NCI-H1048 (cell line): Measurements from ENCODE around the gene ATG12.
"Not testable (repeated sequence)": the region's sequence is repeated elsewhere in the genome, so short reads cannot be mapped to it uniquely, and the experiment has no call there.

Source experiments
- DNase-seq: peaks from one replicate; lab custom pipeline; 2025; lab: John Stamatoyannopoulos, UW

ATG12 gene

DNA sequence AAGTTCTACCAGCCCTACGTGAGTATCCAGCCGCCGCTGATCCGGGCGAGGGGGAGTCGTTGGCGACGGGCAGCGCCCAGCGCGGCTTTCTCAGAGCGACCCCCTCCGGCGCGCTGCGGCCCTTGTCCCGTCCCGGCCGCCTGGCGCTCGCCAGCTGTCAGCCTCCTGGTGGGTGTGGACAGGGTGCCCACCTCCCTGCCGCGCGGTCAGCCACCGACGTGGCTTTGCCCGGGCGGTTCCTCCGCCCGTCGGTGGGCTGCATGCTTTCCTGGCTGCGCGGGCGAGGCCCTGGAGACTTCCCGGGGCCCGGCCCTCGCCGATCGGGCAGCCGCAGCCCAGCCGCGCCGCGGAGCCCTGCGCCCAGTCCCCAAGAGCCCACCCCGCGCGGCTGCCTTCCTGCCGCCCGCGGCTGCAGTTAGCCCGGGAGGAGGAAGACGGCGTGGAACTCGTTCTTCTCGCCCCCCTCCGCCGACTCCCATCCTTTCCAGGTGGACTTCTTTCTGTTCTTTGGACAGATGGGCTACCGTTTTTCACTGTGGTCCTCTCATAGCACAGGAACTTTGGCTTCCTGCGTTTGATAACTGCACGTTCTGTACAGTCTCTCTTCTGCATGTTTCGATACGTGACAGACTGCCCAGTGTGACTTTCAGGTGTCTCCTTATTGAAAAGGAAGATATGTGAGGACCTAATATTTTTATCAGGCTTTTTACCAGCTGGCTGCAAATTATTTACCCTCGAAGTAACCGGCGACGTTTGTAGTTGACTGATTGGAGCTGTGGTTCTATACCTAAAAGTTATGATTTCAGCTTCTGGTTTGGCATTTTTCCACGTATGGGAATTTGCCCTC lies 947 bp upstream of the ATG12 start:
- DNase-seq = no peak

DNA sequence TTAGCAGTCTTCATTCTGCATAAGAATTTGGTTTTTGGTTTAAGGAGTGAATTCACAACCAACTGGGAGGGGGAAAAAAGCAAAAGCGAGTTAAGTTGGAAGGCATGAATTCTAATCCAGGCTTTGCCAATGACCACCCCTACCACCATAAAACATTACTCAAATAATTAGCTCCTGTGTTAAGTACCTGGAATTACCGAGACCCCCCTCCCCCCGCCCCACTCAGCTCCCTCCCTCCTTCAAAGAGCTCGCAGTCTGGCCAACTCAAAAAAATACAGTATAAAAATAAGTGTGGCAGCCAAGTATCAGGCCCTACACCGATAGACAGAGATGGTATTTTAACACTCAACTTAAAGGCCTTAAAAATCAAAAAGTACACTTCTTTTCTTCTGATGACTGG lies 492 bp downstream of the ATG12 start:
- DNase-seq = no peak

DNA sequence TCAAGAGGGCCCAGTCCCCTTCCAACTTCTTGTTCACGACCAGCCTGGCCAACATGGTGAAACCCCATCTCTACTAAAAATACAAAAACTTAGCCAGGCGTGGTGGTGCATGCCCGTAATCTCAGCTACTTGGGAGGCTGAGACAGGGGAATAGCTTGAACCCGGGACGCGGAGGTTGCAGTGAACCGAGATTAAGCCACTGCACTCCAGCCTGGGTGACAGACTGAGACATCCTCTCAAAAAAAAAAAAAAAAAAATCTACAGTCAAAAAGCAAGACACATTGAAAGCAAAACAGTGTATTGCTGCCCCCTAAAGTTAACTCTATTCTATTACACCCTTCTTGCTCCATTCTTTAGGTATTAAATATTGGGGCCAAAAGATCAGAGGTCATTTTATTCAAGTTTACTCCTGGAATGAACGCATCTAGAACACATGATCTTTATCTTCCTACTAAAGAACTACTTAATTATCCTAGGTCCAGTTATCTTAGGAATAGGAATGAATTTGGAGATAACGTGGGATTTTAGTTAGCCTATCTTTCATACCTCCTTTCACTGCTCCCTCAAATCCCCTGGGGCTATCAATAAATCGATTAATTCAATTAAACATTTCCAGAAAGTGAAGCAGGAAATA lies 2.4 kb downstream of the ATG12 start:
- DNase-seq = no peak

DNA sequence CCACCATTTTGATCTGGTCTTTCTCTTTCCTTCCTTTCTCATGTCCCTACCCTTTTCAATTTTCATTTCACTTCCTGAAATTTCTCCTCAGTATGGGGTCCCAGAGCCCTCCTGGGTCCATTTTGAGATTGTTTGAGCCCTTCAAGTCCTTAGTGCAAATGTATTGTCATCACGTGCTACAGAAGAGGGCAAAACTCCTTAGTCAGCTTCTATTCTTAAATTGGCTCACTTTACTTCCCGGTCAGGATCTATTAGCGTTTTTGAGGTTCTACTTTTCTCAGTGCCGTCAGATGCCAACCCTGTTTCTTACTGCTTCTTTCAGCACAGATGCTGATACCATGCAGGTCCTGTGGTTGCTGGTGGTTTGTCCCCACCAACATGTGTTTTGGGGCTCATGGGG lies 5.9 kb downstream of the ATG12 start:
- DNase-seq = no peak

DNA sequence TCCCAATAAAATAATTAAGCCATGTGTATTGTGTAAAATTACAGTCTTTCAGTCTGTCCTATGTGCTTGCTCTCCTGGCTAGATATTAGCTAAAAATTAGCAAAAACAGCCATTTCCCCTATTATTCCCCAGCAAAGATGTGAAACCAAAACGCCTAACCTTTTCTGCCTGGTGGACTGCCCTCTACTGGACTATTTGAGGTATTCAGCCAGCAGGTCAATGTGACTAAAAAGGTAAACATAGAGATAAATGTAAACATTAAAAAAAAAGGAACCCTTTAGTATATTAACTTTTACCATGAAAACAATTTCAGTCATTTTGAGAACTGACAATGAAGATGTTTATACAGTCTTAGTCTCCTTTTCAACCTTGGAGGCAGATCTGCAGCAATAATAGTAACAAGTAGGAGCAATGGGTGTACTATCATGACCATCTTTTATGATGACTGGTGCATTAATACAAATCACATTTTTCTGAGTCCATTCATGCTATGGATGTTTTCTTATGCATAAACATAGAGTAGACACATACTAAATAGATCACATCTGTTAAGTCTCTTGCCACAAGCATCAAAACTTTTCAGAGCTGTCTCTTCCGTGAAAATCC lies 10.1 kb downstream of the ATG12 start:
- no peak for DNase-seq

DNA sequence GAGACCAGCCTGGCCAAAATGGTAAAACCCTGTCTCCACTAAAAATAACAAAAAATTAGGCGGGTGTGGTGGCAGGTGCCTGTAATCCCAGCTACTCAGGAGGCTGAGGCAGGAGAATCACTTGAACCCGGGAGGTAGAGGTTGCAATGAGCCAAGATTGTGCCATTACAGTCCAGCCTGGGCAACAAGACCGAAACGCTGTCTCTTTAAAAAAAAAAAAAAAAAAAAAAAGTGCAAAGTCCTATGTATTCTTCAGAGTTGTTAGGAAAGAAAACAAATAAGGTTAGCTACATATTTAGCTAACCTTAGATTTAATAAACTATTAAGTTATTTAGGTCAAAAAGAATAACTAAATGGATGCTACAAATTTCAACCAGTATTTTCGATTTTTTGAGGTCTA lies 11.5 kb downstream of the ATG12 start:
- no peak for DNase-seq

DNA sequence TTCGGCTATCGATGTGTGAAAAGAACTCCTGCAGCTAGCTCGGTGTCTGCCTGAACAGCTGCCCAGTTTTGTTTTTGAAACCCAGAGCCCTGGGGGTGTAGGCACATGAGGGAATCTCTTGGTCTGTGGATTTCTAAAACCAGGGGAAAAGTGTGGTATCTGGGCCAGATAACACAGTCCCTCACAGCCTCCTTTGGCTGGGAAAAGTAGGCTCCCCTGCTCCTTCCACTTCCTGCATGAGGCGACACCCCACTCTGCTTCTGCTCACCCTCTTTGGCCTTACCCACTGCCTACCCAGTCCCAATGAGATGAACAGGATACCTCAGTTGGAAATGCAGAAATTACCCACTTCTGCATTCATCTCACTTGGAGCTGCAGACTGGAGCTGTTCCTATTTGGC lies 15.4 kb downstream of the ATG12 start:
- DNase-seq = no peak

DNA sequence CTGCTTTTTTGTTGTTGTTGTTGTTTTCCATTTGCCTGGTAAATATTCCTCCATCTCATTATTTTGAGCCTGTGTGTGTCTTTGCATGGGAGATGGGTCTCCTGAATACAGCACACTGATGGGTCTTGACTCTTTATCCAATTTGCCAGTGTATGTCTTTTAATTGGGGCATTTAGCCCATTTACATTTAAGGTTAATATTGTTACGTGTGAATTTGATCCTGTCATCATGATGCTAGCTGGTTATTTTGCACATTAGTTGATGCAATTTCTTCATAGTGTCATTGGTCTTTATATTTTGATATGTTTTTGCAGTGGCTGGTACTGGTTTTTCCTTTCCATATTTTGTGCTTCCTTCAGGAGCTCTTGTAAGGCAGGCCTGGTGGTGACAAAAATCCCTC lies 16.4 kb downstream of the ATG12 start:
- DNase-seq = not testable (repeated sequence)

DNA sequence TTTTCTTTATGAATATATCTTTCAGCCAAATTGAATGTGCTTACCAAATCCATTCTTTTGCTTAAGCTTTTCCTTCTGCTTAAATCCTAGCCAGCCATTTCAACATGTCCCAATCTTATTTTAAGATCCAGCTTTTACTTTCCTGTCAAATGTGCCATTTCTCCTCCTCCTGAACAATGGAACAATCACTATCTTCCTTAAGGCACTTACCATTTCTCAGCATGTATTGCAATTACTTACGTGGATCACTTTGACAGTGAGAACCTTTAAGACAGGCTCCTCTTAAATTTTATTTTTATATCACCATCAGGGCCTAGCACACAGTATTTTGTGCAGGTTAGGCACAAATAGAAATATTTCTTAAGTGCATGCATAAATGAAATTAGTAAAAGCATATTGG lies 20.5 kb downstream of the ATG12 start:
- DNase-seq = no peak

DNA sequence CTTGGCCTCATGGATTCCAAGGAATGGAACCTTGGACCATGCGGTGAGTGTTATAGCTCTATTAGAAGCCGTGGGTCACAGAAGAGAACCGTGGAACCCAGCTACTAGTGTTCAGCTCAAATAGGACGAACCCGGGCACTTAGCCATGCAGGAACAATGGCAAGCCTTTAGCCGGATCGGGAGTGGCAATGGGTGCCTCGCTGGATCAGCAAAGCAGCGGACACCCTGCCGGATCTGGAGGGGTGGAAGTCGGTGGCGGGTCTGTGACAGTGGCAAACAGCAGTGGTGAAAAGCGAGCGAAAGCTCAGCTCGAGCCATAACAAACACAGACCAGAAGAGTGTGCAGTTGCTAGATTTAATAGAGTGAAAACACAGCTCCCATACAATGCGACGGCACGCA lies 22.5 kb downstream of the ATG12 start:
- no peak for DNase-seq

DNA sequence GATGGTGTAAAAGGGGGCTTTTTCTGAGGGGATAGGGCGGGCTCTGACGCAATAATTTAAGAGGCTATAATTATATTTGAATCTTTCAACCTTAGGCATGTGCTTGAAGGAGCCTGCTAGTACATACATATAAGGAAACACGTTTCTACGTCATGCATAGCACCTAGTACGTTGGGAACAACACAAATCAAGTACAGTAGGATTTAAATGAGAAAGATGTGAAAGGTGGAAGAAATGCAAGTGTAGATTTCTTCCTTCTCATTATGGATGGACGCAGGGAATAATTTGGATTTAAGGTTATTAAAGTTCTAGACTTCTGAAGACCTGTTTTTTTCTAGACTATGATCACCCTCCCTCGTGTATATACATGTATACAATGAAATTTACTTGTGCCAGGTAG lies 24.0 kb downstream of the ATG12 start:
- no peak for DNase-seq

DNA sequence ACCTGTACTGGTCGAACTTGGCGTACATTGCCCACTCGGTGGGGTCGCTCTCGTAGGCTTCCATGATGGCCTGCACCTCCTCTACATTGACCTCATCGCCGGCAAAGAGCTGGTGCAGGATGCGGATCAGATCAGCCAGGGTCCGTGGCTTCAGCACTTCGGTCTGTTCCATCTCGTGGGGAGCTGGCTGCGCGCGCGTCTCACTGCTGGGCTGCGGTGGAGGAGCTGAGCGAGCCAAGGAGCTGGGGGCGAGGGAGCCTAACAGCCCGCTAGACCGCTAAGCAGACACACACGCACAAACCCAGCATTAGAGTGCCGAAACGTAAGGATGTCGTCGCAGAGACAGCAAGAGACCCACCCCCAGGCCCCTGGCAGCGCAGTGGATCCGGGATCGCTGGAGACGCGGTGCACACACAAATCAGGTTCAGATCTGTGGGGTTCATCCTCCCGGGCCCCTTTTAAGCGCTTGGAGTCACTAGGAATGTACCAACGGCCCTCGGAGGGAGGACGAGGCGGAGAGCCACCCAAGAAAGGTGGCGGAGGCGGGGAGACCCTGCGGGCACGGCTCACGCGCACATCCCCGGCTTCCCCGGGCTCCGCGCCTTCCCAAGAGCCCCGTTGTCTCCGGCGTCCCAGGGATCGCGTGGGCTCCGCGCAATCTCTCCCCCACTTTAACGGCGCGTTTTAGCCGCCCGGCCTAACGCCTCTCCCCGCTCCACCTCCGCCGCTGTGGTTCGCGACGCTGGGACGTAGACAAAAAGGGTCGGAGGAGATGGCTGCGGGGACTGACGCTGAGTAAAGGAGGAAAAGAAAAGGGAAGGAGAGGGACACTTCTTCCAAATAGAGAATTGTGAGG lies 24.9 kb downstream of the ATG12 start, which contains the start of gene CDO1:
Gene CDO1, minus strand, starts transcription at position 434 of the 856 bp plus-strand sequence. Its CDS starts 262 bp downstream, at position 172.
- no peak for DNase-seq

DNA sequence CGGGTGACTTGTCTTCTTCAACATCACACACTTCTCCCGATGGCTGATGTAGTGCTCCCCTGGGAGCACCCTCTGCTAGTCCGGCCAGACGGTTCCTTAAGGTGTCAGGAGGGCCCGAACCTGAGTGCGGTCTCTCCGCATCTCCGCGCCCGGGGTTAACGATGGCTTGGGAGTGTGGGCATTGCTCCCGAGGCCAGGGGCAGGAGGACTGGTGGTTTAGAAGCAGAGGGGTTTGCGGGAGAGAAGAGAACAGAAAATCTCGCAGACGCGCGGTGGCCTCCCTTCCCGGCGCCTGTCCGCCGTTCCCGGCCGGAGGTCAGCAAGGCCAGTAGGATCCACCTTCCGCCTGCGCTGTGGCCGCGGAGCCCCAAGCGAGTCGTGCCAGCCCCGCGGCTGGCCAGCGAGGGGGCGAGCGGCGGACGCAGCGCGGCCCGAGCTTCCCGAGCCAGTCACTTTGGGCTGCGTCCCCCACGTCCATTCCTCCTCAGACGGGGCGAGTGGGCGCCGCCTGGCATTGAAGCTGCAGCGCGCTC lies 25.6 kb downstream of the ATG12 start:
- no peak for DNase-seq

DNA sequence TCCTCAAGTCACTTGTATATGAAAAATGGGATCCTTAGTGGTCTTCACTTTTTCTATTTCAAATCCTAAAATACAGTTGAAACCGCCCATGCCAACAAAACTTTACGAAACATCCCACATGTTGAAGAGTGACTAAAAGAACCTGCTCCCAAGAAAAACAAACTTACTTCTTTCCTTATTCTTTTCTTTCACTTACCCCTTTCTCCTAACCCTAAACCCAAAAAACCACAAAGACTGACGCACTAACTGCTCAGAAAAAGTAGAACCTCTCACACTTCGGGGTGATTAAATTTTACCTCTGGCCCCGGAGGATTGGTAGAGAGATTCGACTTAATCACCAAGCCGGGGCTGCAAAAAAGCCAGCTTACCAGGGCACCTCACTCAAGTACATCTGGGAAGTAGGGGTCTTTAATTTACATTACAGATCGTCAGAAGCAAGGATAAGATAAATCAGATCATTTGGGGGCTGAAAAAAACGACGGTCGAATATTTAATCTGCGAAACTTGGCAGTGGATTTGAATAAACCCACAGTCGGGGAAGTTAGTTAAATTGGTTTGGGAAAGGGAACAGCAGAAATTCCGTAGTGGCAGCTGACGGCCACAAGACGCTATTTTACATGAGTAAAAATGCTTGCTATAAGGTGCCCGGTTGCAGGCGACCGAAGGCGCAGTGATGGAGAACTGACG lies 26.2 kb downstream of the ATG12 start:
- DNase-seq = no peak

DNA sequence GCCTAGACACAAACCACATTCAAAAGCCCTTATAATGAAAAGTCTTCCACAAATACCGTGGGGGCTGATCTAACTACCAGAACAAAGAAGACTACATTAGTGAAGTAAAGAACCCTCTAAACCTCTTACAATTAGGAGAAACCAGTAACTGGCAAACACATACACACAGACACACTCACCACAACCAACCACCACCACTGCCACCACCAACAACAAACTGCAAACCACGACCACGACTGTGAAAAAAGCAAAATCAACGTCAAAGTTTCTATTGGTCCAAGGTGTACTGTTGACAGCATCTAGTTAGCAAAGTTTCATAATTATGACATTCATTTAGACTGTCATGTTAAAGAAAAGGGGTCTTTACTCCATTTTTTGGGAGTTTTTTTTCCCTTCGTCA lies 27.6 kb downstream of the ATG12 start:
- DNase-seq = no peak

DNA sequence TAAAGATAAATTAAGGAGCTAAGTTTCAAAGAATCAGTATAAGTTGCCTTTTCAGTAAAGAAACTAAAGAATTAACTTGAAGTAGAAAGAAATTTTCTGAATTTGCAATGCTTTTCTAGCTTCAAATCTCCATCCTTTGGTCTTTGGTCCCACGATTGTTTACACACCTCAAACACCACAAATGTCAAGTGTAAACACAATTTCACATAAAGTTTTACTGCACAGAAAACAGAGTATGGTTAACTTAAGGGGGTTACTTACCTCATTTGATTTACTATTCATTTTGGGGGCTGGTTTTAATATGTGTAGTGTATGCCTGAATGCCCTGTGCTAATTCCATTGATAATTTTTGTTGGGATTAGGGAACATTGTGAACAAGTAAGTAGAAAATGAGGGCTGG lies 29.0 kb downstream of the ATG12 start:
- no peak for DNase-seq

DNA sequence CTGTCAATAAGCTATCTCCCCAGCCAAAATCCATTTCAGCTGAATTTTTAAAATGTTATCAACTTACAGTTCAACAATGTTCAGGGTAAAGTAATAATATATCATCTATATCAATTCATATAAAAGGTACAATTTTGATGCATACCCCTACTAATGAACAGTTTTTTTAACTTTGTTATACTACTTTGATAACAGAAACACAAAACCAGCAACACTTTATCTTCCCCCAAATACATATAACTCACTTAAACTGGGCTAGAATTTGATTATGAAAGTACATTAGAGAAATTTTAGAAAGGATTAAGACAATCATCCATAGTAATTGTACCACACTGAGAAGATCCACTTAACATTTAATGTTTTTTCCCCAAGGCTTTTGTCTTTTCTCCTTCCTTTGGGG lies 30.0 kb downstream of the ATG12 start:
- DNase-seq = no peak

DNA sequence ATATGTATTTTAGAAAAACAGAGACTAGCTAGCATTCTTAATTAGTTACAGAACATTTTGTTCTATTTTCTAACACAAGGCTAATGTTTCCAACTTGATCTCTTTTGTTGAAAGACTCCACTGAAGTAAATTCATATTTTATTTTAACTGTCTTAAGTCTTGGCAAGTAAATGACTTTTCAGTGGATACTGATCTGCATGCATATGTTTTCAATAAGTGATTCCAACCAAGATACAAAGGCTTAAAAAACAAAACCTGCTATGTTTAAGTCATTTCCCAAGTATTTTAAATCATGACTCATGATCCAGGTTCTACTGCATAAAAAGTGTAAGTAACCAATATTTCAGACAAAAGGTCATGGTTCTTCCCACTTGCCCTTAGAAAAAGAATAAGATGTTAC lies 30.6 kb downstream of the ATG12 start:
- no peak for DNase-seq

DNA sequence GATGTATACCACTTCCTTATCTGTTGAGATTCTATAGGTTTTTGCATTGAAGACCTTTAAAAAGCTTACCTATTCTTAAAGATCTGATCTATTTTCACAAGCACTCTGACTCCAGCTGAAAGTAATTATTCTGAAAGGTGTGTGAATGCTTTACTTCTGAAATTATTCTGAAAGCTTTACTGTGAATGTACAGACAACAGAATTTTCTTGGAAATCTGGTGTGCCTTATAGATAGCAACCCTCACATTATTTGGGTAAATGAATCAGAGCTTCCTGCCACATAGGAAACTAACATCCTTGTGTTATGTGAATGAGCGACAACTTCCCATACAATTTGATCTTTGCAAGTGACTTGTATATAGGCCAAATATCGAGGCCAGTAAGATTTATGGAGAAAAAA lies 31.4 kb downstream of the ATG12 start:
- DNase-seq = no peak

DNA sequence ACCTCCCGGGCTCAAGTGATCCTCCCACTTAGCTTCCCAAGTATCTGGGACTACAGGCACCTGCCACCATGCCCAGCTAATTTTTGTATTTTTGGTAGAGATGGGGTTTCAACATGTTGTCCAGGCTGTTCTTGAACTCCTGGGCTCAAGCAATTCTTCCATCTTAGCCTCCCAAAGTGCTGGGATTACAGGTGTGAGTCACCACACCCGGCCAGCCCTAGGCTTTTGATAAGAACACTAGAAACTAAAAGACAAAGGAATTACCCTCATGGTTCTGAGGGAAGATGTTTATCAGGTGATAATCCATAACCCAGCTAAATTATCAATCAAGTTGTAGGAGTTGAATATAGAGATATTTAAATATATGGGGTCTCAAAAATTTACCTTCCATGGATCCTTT lies 33.3 kb downstream of the ATG12 start:
- DNase-seq = not testable (repeated sequence)

DNA sequence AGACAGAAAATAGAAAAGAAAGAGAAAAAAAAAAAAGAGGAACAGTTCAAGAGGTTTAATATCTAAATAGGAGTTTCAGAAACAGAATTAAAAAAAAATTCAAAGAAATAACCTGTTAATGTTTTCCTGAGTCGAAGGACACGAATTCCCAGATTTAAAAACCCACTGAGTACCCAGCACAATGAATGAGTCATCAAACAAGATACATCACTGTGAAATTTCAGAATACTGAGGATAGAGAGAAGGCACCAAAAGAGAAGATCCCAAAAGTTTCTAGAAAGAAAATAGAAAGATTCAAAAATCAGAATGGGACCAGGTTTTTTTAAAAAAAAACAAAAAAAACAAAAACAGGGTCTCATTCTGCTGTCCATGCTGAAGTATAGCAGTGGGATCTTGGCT lies 33.7 kb downstream of the ATG12 start:
- DNase-seq = no peak
